OCI-LY3 (cell line): ENCODE results near the gene FYB2.

ENCODE experiments used
- H2AFZ ChIP-seq: fragments of 200-600, 300-600 bp; shearing (Covaris generic); 2 replicates; pipeline ENCODE4 v1.6.0; 2014; ENCODE audit warnings: antibody characterized with exemption, low read depth, low read length
- H3K27ac ChIP-seq: fragments of 200-600, 300-600 bp; sonication (generic); 2 replicates; pipeline ENCODE4 v1.5.1; 2014; ENCODE audit warnings: mild to moderate bottlenecking, low read length, moderate library complexity, mixed read lengths
- H3K27me3 ChIP-seq: fragments of 200-600, 300-600 bp; sonication (generic); 2 replicates; pipeline ENCODE4 v1.6.1; 2014; ENCODE audit warnings: low read depth, low read length, mixed read lengths
- H3K36me3 ChIP-seq: fragments of 200-600, 300-600 bp; sonication (generic); replicated peaks from 2 replicates; pipeline ENCODE3; 2014; ENCODE audit warnings: low read depth, low read length, mixed read lengths
- H3K4me1 ChIP-seq: fragments of 300-600, 200-600 bp; sonication (generic); 2 replicates; pipeline ENCODE4 v1.6.1; 2014; ENCODE audit warnings: low read length, mixed read lengths
- H3K4me2 ChIP-seq: fragments of 200-600, 300-600 bp; sonication (generic); 2 replicates; pipeline ENCODE4 v1.6.1; 2014; ENCODE audit warnings: low read length, mixed read lengths
- H3K4me3 ChIP-seq: fragments of 300-600, 200-600 bp; sonication (generic); 2 replicates; pipeline ENCODE4 v1.5.1; 2014; ENCODE audit warnings: antibody characterized with exemption, mild to moderate bottlenecking, low read length, moderate library complexity
- H3K79me2 ChIP-seq: fragments of 300-600, 200-600 bp; shearing (Covaris generic); 2 replicates; pipeline ENCODE4 v1.6.1; 2014; ENCODE audit warnings: mild to moderate bottlenecking, low read length, mixed read lengths
- H3K9ac ChIP-seq: fragments of 300-600, 200-600 bp; shearing (Covaris generic); 2 replicates; pipeline ENCODE4 v1.6.0; 2014; ENCODE audit warnings: mild to moderate bottlenecking, low read length, moderate library complexity
- H3K9me3 ChIP-seq: fragments of 200-600, 300-600 bp; shearing (Covaris generic); 2 replicates; pipeline ENCODE4 v1.6.1; 2014; ENCODE audit warnings: low read length, mixed read lengths; ENCODE audit not compliant: insufficient read depth
- H4K20me1 ChIP-seq: fragments of 200-600, 300-600 bp; sonication (generic); 2 replicates; pipeline ENCODE4 v1.6.1; 2016; ENCODE audit warnings: low read length, mixed read lengths; ENCODE audit not compliant: insufficient read depth
- EZH2phosphoT487 ChIP-seq: fragments of 200-600 bp; shearing (Covaris generic); IDR thresholded peaks from 2 replicates; pipeline ENCODE4 v1.6.1; 2018; ENCODE audit warnings: antibody characterized with exemption, mixed run types, low read depth
- TF ChIP-seq, protein P1 (sequence below): fragments of 200-600, 300-600 bp; sonication (generic); IDR thresholded peaks from 2 replicates; pipeline ENCODE4 v1.5.1; 2014; ENCODE audit warnings: antibody characterized with exemption, low read length, low read depth

The FYB2 gene

GRCh38 chr1:56787330-56787729, 31.9 kb downstream of the FYB2 start:
- no peak overlapping the region for H3K4me2 ChIP-seq

DNA sequence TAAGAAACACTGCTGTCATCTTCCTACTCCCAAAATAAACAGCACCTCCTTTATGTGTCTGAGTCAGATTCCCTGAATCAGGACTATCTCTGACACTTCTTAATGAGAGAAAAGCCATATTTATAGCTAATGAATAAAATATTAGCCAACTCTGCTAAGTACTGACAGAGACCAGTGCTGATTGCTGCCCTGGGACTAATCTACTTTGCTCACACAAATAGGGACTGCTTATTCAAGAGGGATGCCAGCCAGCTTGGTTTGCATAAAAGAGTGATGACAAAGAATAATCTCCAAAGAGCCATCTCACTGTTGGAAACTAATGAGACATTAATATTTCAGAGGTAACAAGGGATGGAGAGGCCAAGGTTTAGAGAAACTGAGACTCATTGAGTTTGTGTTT, 36.4 kb downstream of the FYB2 start:
- peaks cover 8% of the 10 kb centered on the region for H3K4me1 ChIP-seq
- H3K4me2 ChIP-seq = no peak overlapping the region
- no peaks in the 10 kb centered on the region for H3K27me3 ChIP-seq
- H2AFZ ChIP-seq = no peak overlapping the region
- no peaks in the 10 kb centered on the region for H4K20me1 ChIP-seq
- H3K4me3 ChIP-seq = no peak overlapping the region
- no peak overlapping the region for H3K27ac ChIP-seq
- H3K36me3 ChIP-seq = no peaks in the 10 kb centered on the region
- no peaks in the 10 kb centered on the region for H3K79me2 ChIP-seq
- no peak overlapping the region for H3K9ac ChIP-seq
- no peak for TF ChIP-seq EZH2phosphoT487
- TF ChIP-seq, protein P1, sequence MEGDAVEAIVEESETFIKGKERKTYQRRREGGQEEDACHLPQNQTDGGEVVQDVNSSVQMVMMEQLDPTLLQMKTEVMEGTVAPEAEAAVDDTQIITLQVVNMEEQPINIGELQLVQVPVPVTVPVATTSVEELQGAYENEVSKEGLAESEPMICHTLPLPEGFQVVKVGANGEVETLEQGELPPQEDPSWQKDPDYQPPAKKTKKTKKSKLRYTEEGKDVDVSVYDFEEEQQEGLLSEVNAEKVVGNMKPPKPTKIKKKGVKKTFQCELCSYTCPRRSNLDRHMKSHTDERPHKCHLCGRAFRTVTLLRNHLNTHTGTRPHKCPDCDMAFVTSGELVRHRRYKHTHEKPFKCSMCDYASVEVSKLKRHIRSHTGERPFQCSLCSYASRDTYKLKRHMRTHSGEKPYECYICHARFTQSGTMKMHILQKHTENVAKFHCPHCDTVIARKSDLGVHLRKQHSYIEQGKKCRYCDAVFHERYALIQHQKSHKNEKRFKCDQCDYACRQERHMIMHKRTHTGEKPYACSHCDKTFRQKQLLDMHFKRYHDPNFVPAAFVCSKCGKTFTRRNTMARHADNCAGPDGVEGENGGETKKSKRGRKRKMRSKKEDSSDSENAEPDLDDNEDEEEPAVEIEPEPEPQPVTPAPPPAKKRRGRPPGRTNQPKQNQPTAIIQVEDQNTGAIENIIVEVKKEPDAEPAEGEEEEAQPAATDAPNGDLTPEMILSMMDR = no peak
- H3K9me3 ChIP-seq = no peaks in the 10 kb centered on the region

More at GRCh38 chr1:56787330-56787729, 31.9 kb downstream of the FYB2 start:
- H3K36me3 ChIP-seq = no peaks in the 10 kb centered on the region
- no peak for TF ChIP-seq EZH2phosphoT487
- TF ChIP-seq, protein P1 = no peak
- H3K79me2 ChIP-seq = no peaks in the 10 kb centered on the region
- no peak overlapping the region for H3K27ac ChIP-seq
- H3K27me3 ChIP-seq = no peaks in the 10 kb centered on the region
- peaks cover 10% of the 10 kb centered on the region for H3K4me1 ChIP-seq
- H3K9me3 ChIP-seq = no peaks in the 10 kb centered on the region
- no peak overlapping the region for H3K9ac ChIP-seq
- no peaks in the 10 kb centered on the region for H4K20me1 ChIP-seq
- no peak overlapping the region for H2AFZ ChIP-seq
- H3K4me3 ChIP-seq = no peak overlapping the region

GRCh38 chr1:56780826-56781225, 38.4 kb downstream of the FYB2 start:
- H3K36me3 ChIP-seq = no peaks in the 10 kb centered on the region
- no peak overlapping the region for H3K4me2 ChIP-seq
- no peak overlapping the region for H3K4me3 ChIP-seq
- no peak overlapping the region for H3K9ac ChIP-seq
- H2AFZ ChIP-seq = no peak overlapping the region
- peaks cover 2% of the 10 kb centered on the region for H3K4me1 ChIP-seq
- TF ChIP-seq EZH2phosphoT487 = no peak
- TF ChIP-seq, protein P1 = no peak
- no peaks in the 10 kb centered on the region for H4K20me1 ChIP-seq
- H3K79me2 ChIP-seq = no peaks in the 10 kb centered on the region
- H3K9me3 ChIP-seq = no peaks in the 10 kb centered on the region
- H3K27me3 ChIP-seq = no peaks in the 10 kb centered on the region
- H3K27ac ChIP-seq = no peak overlapping the region

DNA sequence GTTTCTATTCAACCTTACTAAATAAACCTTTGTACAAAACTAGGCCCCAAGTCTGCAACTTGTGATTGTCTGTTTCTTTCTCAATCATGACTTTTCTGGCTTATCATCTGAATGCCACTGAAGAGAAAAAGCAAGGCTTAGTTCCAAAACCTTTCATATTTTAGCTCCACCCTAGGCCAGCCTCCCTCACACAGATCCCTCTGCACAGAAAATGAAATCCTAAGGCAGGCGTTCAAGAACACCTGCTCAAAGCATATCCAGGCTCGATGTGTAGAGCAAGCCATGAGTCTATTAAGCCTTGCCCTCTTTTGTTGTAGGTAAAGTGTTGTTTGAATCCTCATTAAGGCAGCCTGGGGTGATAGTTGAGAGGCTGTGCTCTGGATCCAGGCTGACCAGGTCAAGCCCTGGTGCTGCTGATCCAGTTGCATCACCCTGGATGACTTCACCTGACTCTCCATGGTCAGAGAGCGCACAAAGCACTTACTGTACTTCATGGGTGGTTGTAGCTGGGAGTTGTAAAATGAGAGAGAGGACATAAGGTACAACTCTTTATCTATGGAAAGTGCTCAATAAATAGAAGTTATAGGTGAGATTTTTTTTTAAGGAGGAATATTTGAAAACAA, 39.0 kb downstream of the FYB2 start:
- Histone ChIP-seq H3K79me2 (no peaks in the 10 kb centered on the region), H3K36me3 (no peaks in the 10 kb centered on the region), H3K4me1 (no peaks in the 10 kb centered on the region), H4K20me1 (no peaks in the 10 kb centered on the region), H3K4me3 (no peak overlapping the region), H3K4me2 (no peak overlapping the region), H3K9me3 (no peaks in the 10 kb centered on the region), H3K27ac (no peak overlapping the region), H2AFZ (no peak overlapping the region), H3K27me3 (no peaks in the 10 kb centered on the region), H3K9ac (no peak overlapping the region)
- TF ChIP-seq, protein P1 = no peak
- TF ChIP-seq EZH2phosphoT487 = no peak
